Endothelial cell (in vitro differentiated cells): ENCODE data around the gene NDUFB11. TPM values are rescaled to one million over a fixed set of nuclear protein-coding genes. Genes with fewer than 3 reads are reported as not detected.
A peak's percentile ranks its signal among the peaks of the same experiment; 100 is the strongest.

Experiments used
- DNase-seq: peaks from one replicate; pipeline ENCODE4 v3.0.0; 2021; ENCODE audit warnings: low spot score
- H3K27ac Mint-ChIP-seq: one replicate; pipeline ENCODE4 v1.8.0; 2021; ENCODE audit warnings: mixed read lengths, inconsistent platforms; ENCODE audit not compliant: unreplicated experiment
- H3K27me3 Mint-ChIP-seq: one replicate; pipeline ENCODE4 v1.8.0; 2021; ENCODE audit warnings: mild to moderate bottlenecking, moderate library complexity, mixed read lengths, inconsistent platforms; ENCODE audit not compliant: unreplicated experiment
- H3K36me3 Mint-ChIP-seq: one replicate; pipeline ENCODE4 v1.8.0; 2021; ENCODE audit warnings: mild to moderate bottlenecking, low read depth, mixed read lengths, inconsistent platforms; ENCODE audit not compliant: unreplicated experiment
- H3K4me1 Mint-ChIP-seq: one replicate; pipeline ENCODE4 v1.8.0; 2021; ENCODE audit warnings: mild to moderate bottlenecking, mixed read lengths, inconsistent platforms; ENCODE audit not compliant: unreplicated experiment
- H3K4me3 Mint-ChIP-seq: one replicate; pipeline ENCODE4 v1.8.0; 2021; ENCODE audit warnings: mild to moderate bottlenecking, mixed read lengths, inconsistent platforms; ENCODE audit not compliant: unreplicated experiment
- H3K9me3 Mint-ChIP-seq: one replicate; pipeline ENCODE4 v1.8.0; 2021; ENCODE audit warnings: mixed read lengths, inconsistent platforms; ENCODE audit not compliant: unreplicated experiment
- CTCF ChIP-seq: fragments of 200-600 bp; sonication (generic); IDR thresholded peaks from one replicate; pipeline ENCODE4 v1.5.0; 2021; ENCODE audit warnings: antibody characterized with exemption; ENCODE audit not compliant: unreplicated experiment
- long read RNA-seq: library from polyadenylated mRNA; unstranded; transcript quantifications from one replicate; pipeline ENCODE4 v2.0.0, GENCODE V29; 2020; ENCODE audit not compliant: unreplicated experiment
- total RNA-seq: library from RNA; stranded (reverse); fragmentation: NEBNext Ultra II Directional; extraction: Animal tissue kit (Norgen Biotek cat#: 25700); gene quantifications from one replicate; pipeline ENCODE4 v1.2.1, GENCODE V29; 2021; ENCODE audit not compliant: unreplicated experiment

The NDUFB11 gene
- total RNA-seq = 81.5 TPM
- long read RNA-seq, transcript NDUFB11-202 (3 exons, 1,388 nt) = major isoform, 94 of 118 reads
- long read RNA-seq, transcript NDUFB11-201 (3 exons, 948 nt) = minor isoform, 21 of 118 reads
- long read RNA-seq, partial matches to known transcripts = 0 of 118 reads
- long read RNA-seq, other reads (novel, unspliced or antisense) = 3 of 118 reads

- H3K4me3 Mint-ChIP-seq = peak within 1 kb of the TSS; percentile 96
Observed at GRCh38 chrX:47144626-47145394, at the start of gene NDUFB11, which contains the start of gene RBM10. Gene NDUFB11 (minus strand): TSS chrX:47144702. CDS start chrX:47144679, 23 bp downstream. Gene RBM10 (plus strand): TSS chrX:47145221. CDS start chrX:47147482, 2,261 bp downstream.

GRCh38 chrX:47193475-47194193, 49.1 kb upstream of the NDUFB11 start, which contains the start of gene UBA1:
Gene UBA1 (plus strand): TSS chrX:47193829. CDS start chrX:47198803, 4,974 bp downstream.
- H3K4me3 Mint-ChIP-seq = peak within 1 kb of the TSS; percentile 95
- peak; percentile 85 for DNase-seq
- H3K27ac Mint-ChIP-seq = peak within 1 kb of the TSS; percentile 94
- peak; percentile 80 for TF ChIP-seq CTCF
- peaks cover 7% of the 10 kb centered on the region for H3K27me3 Mint-ChIP-seq
- peaks cover 19% of the 10 kb centered on the region for H3K4me1 Mint-ChIP-seq
- peaks cover 7% of the 10 kb centered on the region for H3K36me3 Mint-ChIP-seq
- H3K9me3 Mint-ChIP-seq = no peaks in the 10 kb centered on the region

More at GRCh38 chrX:47144626-47145394, at the start of gene NDUFB11, which contains the start of gene RBM10:
- H3K4me1 Mint-ChIP-seq = peaks cover 10% of the 10 kb centered on the region
- TF ChIP-seq CTCF = peak; percentile 52
- no peaks in the 10 kb centered on the region for H3K9me3 Mint-ChIP-seq
- peaks cover 5% of the 10 kb centered on the region for H3K36me3 Mint-ChIP-seq
- H3K27ac Mint-ChIP-seq = peak within 1 kb of the TSS; percentile 83
- peaks cover 7% of the 10 kb centered on the region for H3K27me3 Mint-ChIP-seq
- DNase-seq = peak; percentile 85

- no peaks in the 10 kb centered on the region for H3K9me3 Mint-ChIP-seq
- H3K4me1 Mint-ChIP-seq = peaks cover 19% of the 10 kb centered on the region
- H3K27me3 Mint-ChIP-seq = peaks cover 7% of the 10 kb centered on the region
- no peak for TF ChIP-seq CTCF
- no peak overlapping the region for H3K27ac Mint-ChIP-seq
- no peak for DNase-seq
- H3K4me3 Mint-ChIP-seq = peak overlapping the region; percentile 90
- peaks cover 7% of the 10 kb centered on the region for H3K36me3 Mint-ChIP-seq
Observed at GRCh38 chrX:47191806-47192401, 47.4 kb upstream of the NDUFB11 start.

GRCh38 chrX:47191331-47191730, 46.8 kb upstream of the NDUFB11 start:
- Mint-ChIP-seq H3K36me3 (peaks cover 9% of the 10 kb centered on the region), H3K4me3 (peak overlapping the region; percentile 90), H3K27ac (no peak overlapping the region), H3K4me1 (peaks cover 14% of the 10 kb centered on the region), H3K9me3 (no peaks in the 10 kb centered on the region), H3K27me3 (peaks cover 7% of the 10 kb centered on the region)
- TF ChIP-seq CTCF = no peak
- DNase-seq = peak; percentile 6
